Activated CD4-positive, alpha-beta T cell treated with anti-CD3 and anti-CD28 coated beads for 48 hours (primary cell): ENCODE measurements around the gene CHST11.

Experiments
- DNase-seq: peaks from one replicate; pipeline ENCODE4 v3.0.0-alpha.2; 2020

The CHST11 gene

GRCh38 chr12:104703372-104703771 lies 246.6 kb downstream of the CHST11 start:
- no peak for DNase-seq

- DNase-seq = no peak
Measured at GRCh38 chr12:104704224-104704779, 247.6 kb downstream of the CHST11 start.

GRCh38 chr12:104707194-104707593 lies 250.4 kb downstream of the CHST11 start:
- DNase-seq = no peak

- DNase-seq = no peak
Measured at GRCh38 chr12:104707794-104708558, 251.2 kb downstream of the CHST11 start.

GRCh38 chr12:104708891-104709290 lies 252.1 kb downstream of the CHST11 start:
- no peak for DNase-seq

- peak; percentile 18 for DNase-seq
Measured at GRCh38 chr12:104709692-104710435, 253.1 kb downstream of the CHST11 start.

- no peak for DNase-seq
Measured at GRCh38 chr12:104710940-104711689, 254.4 kb downstream of the CHST11 start.

- DNase-seq = no peak
Measured at GRCh38 chr12:104712477-104712876, 255.7 kb downstream of the CHST11 start.

GRCh38 chr12:104712968-104713367 lies 256.2 kb downstream of the CHST11 start:
- DNase-seq = no peak

- DNase-seq = no peak
Measured at GRCh38 chr12:104713444-104713843, 256.7 kb downstream of the CHST11 start.

GRCh38 chr12:104714369-104714768 lies 257.6 kb downstream of the CHST11 start:
- no peak for DNase-seq

GRCh38 chr12:104716172-104716571 lies 259.4 kb downstream of the CHST11 start:
- no peak for DNase-seq

- no peak for DNase-seq
Measured at GRCh38 chr12:104718304-104718929, 261.7 kb downstream of the CHST11 start.

- no peak for DNase-seq
Measured at GRCh38 chr12:104719700-104720338, 263.1 kb downstream of the CHST11 start.

GRCh38 chr12:104720339-104721038 lies 263.7 kb downstream of the CHST11 start:
- peak; percentile 63 for DNase-seq

- no peak for DNase-seq
Measured at GRCh38 chr12:104721039-104721405, 264.3 kb downstream of the CHST11 start.

- DNase-seq = no peak
Measured at GRCh38 chr12:104721936-104722335, 265.2 kb downstream of the CHST11 start.

GRCh38 chr12:104722601-104723534 lies 266.1 kb downstream of the CHST11 start:
- DNase-seq = no peak

- no peak for DNase-seq
Measured at GRCh38 chr12:104723895-104724294, 267.1 kb downstream of the CHST11 start.

GRCh38 chr12:104724992-104725585 lies 268.3 kb downstream of the CHST11 start:
- no peak for DNase-seq
